OCI-LY1 (cell line): Measurements from ENCODE around the gene EFNB3.

ENCODE experiments used
- H2AFZ ChIP-seq: fragments of 200-600 bp; sonication (generic), shearing (Covaris generic); 2 replicates; pipeline ENCODE4 v1.6.0; 2014; ENCODE audit warnings: antibody characterized with exemption, mild to moderate bottlenecking, low read length
- H3F3A ChIP-seq: fragments of 200-600 bp; sonication (generic), shearing (Covaris generic); 2 replicates; pipeline ENCODE4 v1.6.0; 2014; ENCODE audit warnings: mild to moderate bottlenecking, antibody characterized with exemption, low read length, moderate library complexity; ENCODE audit not compliant: insufficient read depth
- H3K27ac ChIP-seq: fragments of 200-600 bp; sonication (generic); 2 replicates; pipeline ENCODE4 v1.5.1; 2014; ENCODE audit warnings: low read length, mixed run types, mild to moderate bottlenecking, low read depth; ENCODE audit not compliant: poor library complexity, severe bottlenecking
- H3K27me3 ChIP-seq: fragments of 200-600 bp; sonication (generic); 2 replicates; pipeline ENCODE4 v1.6.0; 2014; ENCODE audit warnings: antibody characterized with exemption, mild to moderate bottlenecking, low read length, moderate library complexity; ENCODE audit not compliant: insufficient read depth
- H3K36me3 ChIP-seq: fragments of 200-600 bp; sonication (generic); 2 replicates; pipeline ENCODE4 v1.6.1; 2014; ENCODE audit warnings: mild to moderate bottlenecking, antibody characterized with exemption, low read length, moderate library complexity, mixed read lengths; ENCODE audit not compliant: insufficient read depth
- H3K4me1 ChIP-seq: fragments of 200-600 bp; sonication (generic); 2 replicates; pipeline ENCODE4 v1.5.1; 2014; ENCODE audit warnings: mild to moderate bottlenecking, low read length, moderate library complexity; ENCODE audit not compliant: insufficient read depth, severe bottlenecking
- H3K4me2 ChIP-seq: fragments of 200-600 bp; sonication (generic), shearing (Covaris generic); 2 replicates; pipeline ENCODE4 v1.6.1; 2014; ENCODE audit warnings: low read length
- H3K4me3 ChIP-seq: fragments of 200-600 bp; sonication (generic); 2 replicates; pipeline ENCODE4 v1.5.1; 2014; ENCODE audit warnings: low read length, low read depth, mild to moderate bottlenecking, mixed read lengths; ENCODE audit not compliant: poor library complexity, severe bottlenecking
- H3K79me2 ChIP-seq: fragments of 200-600 bp; shearing (Covaris generic); 2 replicates; pipeline ENCODE4 v1.6.1; 2016; ENCODE audit warnings: mixed run types, low read length, mixed read lengths; ENCODE audit not compliant: insufficient read depth
- H3K9ac ChIP-seq: fragments of 200-600 bp; sonication (generic), shearing (Covaris generic); 2 replicates; pipeline ENCODE4 v1.6.1; 2014; ENCODE audit warnings: mild to moderate bottlenecking, low read length, mixed read lengths
- H3K9me2 ChIP-seq: fragments of 200-600 bp; sonication (generic), shearing (Covaris generic); 2 replicates; pipeline ENCODE4 v1.6.1; 2014; ENCODE audit warnings: low read depth, mild to moderate bottlenecking, low read length, mixed read lengths
- H3K9me3 ChIP-seq: fragments of 200-600 bp; shearing (Covaris generic); 2 replicates; pipeline ENCODE4 v1.6.1; 2014; ENCODE audit warnings: low read length, mixed read lengths
- H4K20me1 ChIP-seq: fragments of 200-600 bp; sonication (generic), shearing (Covaris generic); 2 replicates; pipeline ENCODE4 v1.6.0; 2016; ENCODE audit warnings: mild to moderate bottlenecking, low read length; ENCODE audit not compliant: insufficient read depth
- CTCF ChIP-seq: fragments of 200-600 bp; sonication (generic), shearing (Covaris generic); IDR thresholded peaks from 2 replicates; pipeline ENCODE4 v1.5.1; 2017; ENCODE audit warnings: mild to moderate bottlenecking, antibody characterized with exemption, low read length, moderate library complexity, mixed read lengths
- EZH2 ChIP-seq: fragments of 200-600 bp; sonication (generic), shearing (Covaris generic); IDR thresholded peaks from 2 replicates; pipeline ENCODE4 v1.8.0; 2017; ENCODE audit warnings: borderline replicate concordance, mixed run types, mild to moderate bottlenecking, antibody characterized with exemption, low read length, moderate library complexity, mixed read lengths

Gene EFNB3

GRCh38 chr17:7717756-7718350, 12.9 kb downstream of the EFNB3 start:
- no peak overlapping the region for H3K9ac ChIP-seq
- peak overlapping the region; percentile 58 for H3K4me3 ChIP-seq
- no peak overlapping the region for H3K27ac ChIP-seq
- no peaks in the 10 kb centered on the region for H3K9me3 ChIP-seq
- H3F3A ChIP-seq = no peaks in the 10 kb centered on the region
- no peak overlapping the region for H2AFZ ChIP-seq
- H3K27me3 ChIP-seq = peaks cover 9% of the 10 kb centered on the region; the same call in 1 of the 2 replicates
- peaks cover 13% of the 10 kb centered on the region for H3K4me1 ChIP-seq
- TF ChIP-seq CTCF (no peak), EZH2 (no peak)
- H3K4me2 ChIP-seq = peak overlapping the region; percentile 71
- H3K9me2 ChIP-seq = no peaks in the 10 kb centered on the region
- no peaks in the 10 kb centered on the region for H4K20me1 ChIP-seq
- no peaks in the 10 kb centered on the region for H3K79me2 ChIP-seq
- no peaks in the 10 kb centered on the region for H3K36me3 ChIP-seq

- Histone ChIP-seq H3K9ac (no peak overlapping the region), H4K20me1 (no peaks in the 10 kb centered on the region), H3K27me3 (peaks cover 9% of the 10 kb centered on the region; the same call in 1 of the 2 replicates)
Observed at GRCh38 chr17:7719661-7720060, 14.7 kb downstream of the EFNB3 start.

GRCh38 chr17:7720125-7720524, 15.1 kb downstream of the EFNB3 start:
- no peak overlapping the region for H3K4me2 ChIP-seq
- H3K9ac ChIP-seq = no peak overlapping the region
- H3K27ac ChIP-seq = no peak overlapping the region
- no peak overlapping the region for H2AFZ ChIP-seq
- H3K4me1 ChIP-seq = peaks cover 13% of the 10 kb centered on the region
- no peaks in the 10 kb centered on the region for H3K9me2 ChIP-seq
- H3K4me3 ChIP-seq = no peak overlapping the region
- H3F3A ChIP-seq = no peaks in the 10 kb centered on the region
- H3K27me3 ChIP-seq = peaks cover 9% of the 10 kb centered on the region; the same call in 1 of the 2 replicates
- TF ChIP-seq CTCF = no peak
- no peak for TF ChIP-seq EZH2
- no peaks in the 10 kb centered on the region for H4K20me1 ChIP-seq
- no peaks in the 10 kb centered on the region for H3K9me3 ChIP-seq
- H3K79me2 ChIP-seq = no peaks in the 10 kb centered on the region
- H3K36me3 ChIP-seq = no peaks in the 10 kb centered on the region

More at GRCh38 chr17:7719661-7720060, 14.7 kb downstream of the EFNB3 start:
- H3K79me2 ChIP-seq = no peaks in the 10 kb centered on the region
- TF ChIP-seq CTCF (no peak), EZH2 (no peak)
- no peaks in the 10 kb centered on the region for H3K36me3 ChIP-seq
- H3K4me1 ChIP-seq = peaks cover 13% of the 10 kb centered on the region
- H2AFZ ChIP-seq = no peak overlapping the region
- H3K27ac ChIP-seq = no peak overlapping the region
- no peaks in the 10 kb centered on the region for H3K9me2 ChIP-seq
- no peaks in the 10 kb centered on the region for H3F3A ChIP-seq
- H3K4me3 ChIP-seq = no peak overlapping the region
- H3K4me2 ChIP-seq = no peak overlapping the region
- H3K9me3 ChIP-seq = no peaks in the 10 kb centered on the region
